ENCODE measurements around the gene BMP3.
"Not testable (repeated sequence)": the region's sequence is repeated elsewhere in the genome, so short reads cannot be mapped to it uniquely, and the experiment has no call there.

Gene BMP3

DNA sequence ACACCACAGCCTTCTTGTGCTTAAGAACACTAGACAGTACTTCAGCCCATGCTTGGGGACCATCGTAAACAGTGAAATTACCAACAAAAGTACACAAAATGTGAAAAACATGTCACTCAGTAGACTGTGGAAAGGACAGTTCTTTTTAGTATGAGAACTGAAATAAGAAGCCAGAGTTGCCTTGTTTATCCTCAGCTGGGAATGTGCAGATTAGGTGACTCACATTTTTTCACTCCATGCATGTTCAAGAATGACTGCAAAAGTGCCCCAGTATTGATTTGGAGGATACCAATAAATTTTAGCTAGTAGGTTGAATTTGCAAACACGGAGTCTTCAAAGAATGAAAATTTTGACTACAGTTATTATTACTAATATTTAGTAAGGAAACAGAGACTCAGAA, 23.1 kb upstream of the BMP3 start:
- TF ChIP-seq, protein P1, sequence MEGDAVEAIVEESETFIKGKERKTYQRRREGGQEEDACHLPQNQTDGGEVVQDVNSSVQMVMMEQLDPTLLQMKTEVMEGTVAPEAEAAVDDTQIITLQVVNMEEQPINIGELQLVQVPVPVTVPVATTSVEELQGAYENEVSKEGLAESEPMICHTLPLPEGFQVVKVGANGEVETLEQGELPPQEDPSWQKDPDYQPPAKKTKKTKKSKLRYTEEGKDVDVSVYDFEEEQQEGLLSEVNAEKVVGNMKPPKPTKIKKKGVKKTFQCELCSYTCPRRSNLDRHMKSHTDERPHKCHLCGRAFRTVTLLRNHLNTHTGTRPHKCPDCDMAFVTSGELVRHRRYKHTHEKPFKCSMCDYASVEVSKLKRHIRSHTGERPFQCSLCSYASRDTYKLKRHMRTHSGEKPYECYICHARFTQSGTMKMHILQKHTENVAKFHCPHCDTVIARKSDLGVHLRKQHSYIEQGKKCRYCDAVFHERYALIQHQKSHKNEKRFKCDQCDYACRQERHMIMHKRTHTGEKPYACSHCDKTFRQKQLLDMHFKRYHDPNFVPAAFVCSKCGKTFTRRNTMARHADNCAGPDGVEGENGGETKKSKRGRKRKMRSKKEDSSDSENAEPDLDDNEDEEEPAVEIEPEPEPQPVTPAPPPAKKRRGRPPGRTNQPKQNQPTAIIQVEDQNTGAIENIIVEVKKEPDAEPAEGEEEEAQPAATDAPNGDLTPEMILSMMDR (IDR thresholded peaks at IDR 0.05; ENCODE audit: low read depth, low read length, missing control alignments) = no peak
- H3K4me3 ChIP-seq (ENCODE audit: low read depth, low read length) = no peak overlapping the region
- in situ Hi-C loops (cut with HindIII; ENCODE audit: low sequenced_read_pairs) = no loop called here
- no peak for DNase-seq (ENCODE audit: low read depth)

GRCh38 chr4:81016566-81016965, 13.9 kb upstream of the BMP3 start:
- in situ Hi-C loops (cut with HindIII; ENCODE audit: low sequenced_read_pairs); H3K4me3 ChIP-seq (ENCODE audit: low read depth, low read length); DNase-seq (ENCODE audit: low read depth): not testable (repeated sequence)

GRCh38 chr4:81019006-81019405, 11.5 kb upstream of the BMP3 start:
- TF ChIP-seq, protein P1 (IDR thresholded peaks at IDR 0.05; ENCODE audit: low read depth, low read length, missing control alignments) = no peak
- in situ Hi-C loops (cut with HindIII; ENCODE audit: low sequenced_read_pairs) = no loop called here
- no peak overlapping the region for H3K4me3 ChIP-seq (ENCODE audit: low read depth, low read length)
- no peak for DNase-seq (ENCODE audit: low read depth)

GRCh38 chr4:81021142-81021944, 9.2 kb upstream of the BMP3 start:
- DNase-seq (ENCODE audit: low read depth) = no peak
- in situ Hi-C loops (cut with HindIII; ENCODE audit: low sequenced_read_pairs) = no loop called here
- TF ChIP-seq, protein P1 (IDR thresholded peaks at IDR 0.05; ENCODE audit: low read depth, low read length, missing control alignments) = no peak
- H3K4me3 ChIP-seq (ENCODE audit: low read depth, low read length) = no peak overlapping the region

GRCh38 chr4:81021981-81022380, 8.5 kb upstream of the BMP3 start:
- no peak overlapping the region for H3K4me3 ChIP-seq (ENCODE audit: low read depth, low read length)
- in situ Hi-C loops (cut with HindIII; ENCODE audit: low sequenced_read_pairs) = no loop called here
- TF ChIP-seq, protein P1 (IDR thresholded peaks at IDR 0.05; ENCODE audit: low read depth, low read length, missing control alignments) = no peak
- DNase-seq (ENCODE audit: low read depth) = no peak

GRCh38 chr4:81023484-81023883, 7.0 kb upstream of the BMP3 start:
- no peak overlapping the region for H3K4me3 ChIP-seq (ENCODE audit: low read depth, low read length)
- in situ Hi-C loops (cut with HindIII; ENCODE audit: low sequenced_read_pairs) = no loop called here
- TF ChIP-seq, protein P1 (IDR thresholded peaks at IDR 0.05; ENCODE audit: low read depth, low read length, missing control alignments) = no peak
- no peak for DNase-seq (ENCODE audit: low read depth)

DNA sequence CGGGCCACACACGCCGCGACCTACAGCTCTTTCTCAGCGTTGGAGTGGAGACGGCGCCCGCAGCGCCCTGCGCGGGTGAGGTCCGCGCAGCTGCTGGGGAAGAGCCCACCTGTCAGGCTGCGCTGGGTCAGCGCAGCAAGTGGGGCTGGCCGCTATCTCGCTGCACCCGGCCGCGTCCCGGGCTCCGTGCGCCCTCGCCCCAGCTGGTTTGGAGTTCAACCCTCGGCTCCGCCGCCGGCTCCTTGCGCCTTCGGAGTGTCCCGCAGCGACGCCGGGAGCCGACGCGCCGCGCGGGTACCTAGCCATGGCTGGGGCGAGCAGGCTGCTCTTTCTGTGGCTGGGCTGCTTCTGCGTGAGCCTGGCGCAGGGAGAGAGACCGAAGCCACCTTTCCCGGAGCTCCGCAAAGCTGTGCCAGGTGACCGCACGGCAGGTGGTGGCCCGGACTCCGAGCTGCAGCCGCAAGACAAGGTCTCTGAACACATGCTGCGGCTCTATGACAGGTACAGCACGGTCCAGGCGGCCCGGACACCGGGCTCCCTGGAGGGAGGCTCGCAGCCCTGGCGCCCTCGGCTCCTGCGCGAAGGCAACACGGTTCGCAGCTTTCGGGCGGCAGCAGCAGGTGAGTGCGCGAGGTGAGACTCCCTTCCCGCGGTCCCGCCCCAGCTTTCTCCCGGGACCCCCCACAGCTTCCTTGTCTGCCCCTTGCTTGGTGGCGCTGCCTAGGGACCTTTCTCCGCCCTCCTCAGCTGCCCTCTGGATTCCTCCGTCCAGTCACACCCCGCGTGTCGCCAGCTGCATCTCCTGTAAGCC, 678 bp downstream of the BMP3 start:
- in situ Hi-C loops (cut with HindIII; ENCODE audit: low sequenced_read_pairs) = loop anchor here (10.0 to 25.0 kb wide), 2 partner anchors 669 to 816 kb away; no protein-coding TSS in a partner anchor
- DNase-seq (ENCODE audit: low read depth) = no peak
- H3K4me3 ChIP-seq (ENCODE audit: low read depth, low read length) = peak overlapping the region; percentile 51
- TF ChIP-seq, protein P1 (IDR thresholded peaks at IDR 0.05; ENCODE audit: low read depth, low read length, missing control alignments) = no peak

Data from astrocyte of the cerebellum (primary cell).